Gastrocnemius medialis (tissue), 4 donors: Measurements from ENCODE around the gene MAB21L3.

Experiments used
- CTCF ChIP-seq, 5 experiments: fragments of 450-650 bp in 3 of 5; fragments of 200-600 bp in 2 of 5; sonication (generic) in 2 of 5; IDR thresholded peaks in 4 of 5; conservative IDR thresholded peaks in 1 of 5; 1 replicate in 4 of 5; 2 replicates in 1 of 5; pipeline ENCODE4 v1.5.1; 2016 to 2019; ENCODE audit warnings: antibody characterized with exemption in 5 of 5, mild to moderate bottlenecking in 3 of 5, moderate library complexity in 3 of 5
- POLR2A ChIP-seq, 2 donors: fragments of 450-650 bp; IDR thresholded peaks; one replicate each; pipeline ENCODE4 v1.6.1; 2017; ENCODE audit warnings: antibody characterized with exemption in 2 of 2, mild to moderate bottlenecking in 2 of 2, moderate library complexity in 2 of 2

GRCh38 chr1:116157096-116157495 is 45.9 kb downstream of the MAB21L3 start:
- TF ChIP-seq CTCF (IDR thresholded peaks at IDR 0.05 in 4 of 5, conservative IDR thresholded peaks at IDR 0.05 in 1 of 5): no peak
- no peak for TF ChIP-seq POLR2A (IDR thresholded peaks at IDR 0.05)
